ENCODE results near the gene MPZL1. TPM values are rescaled to one million over a fixed set of nuclear protein-coding genes. Genes with fewer than 3 reads are reported as not detected.
"Not testable (repeated sequence)": the region's sequence is repeated elsewhere in the genome, so short reads cannot be mapped to it uniquely, and the experiment has no call there.

The MPZL1 gene
- total RNA-seq, 1 experiment from 2014 or later, result 71.7 TPM

GRCh38 chr1:167718914-167719691 lies 2.7 kb upstream of the MPZL1 start:
- no peak overlapping the region for H3K27ac Mint-ChIP-seq
- DNase-seq (ENCODE audit: low spot score) (no peak), ATAC-seq (no peak)
- POLR2A ChIA-PET, result no interaction called here
- TF ChIP-seq JUN (CRISPR knock-in tag; IDR thresholded peaks at IDR 0.05), result no peak
- H3K27me3 Mint-ChIP-seq (ENCODE audit: low read depth), result no peaks in the 10 kb centered on the region; the same call in 1 of the 2 replicates
- H3K36me3 Mint-ChIP-seq, result no peaks in the 10 kb centered on the region
- H3K4me1 Mint-ChIP-seq, result peaks cover 39% of the 10 kb centered on the region
- peak overlapping the region; percentile 8; the same call in 1 of the 2 replicates for H3K4me3 Mint-ChIP-seq
- no peaks in the 10 kb centered on the region for H3K9me3 Mint-ChIP-seq
- CTCF ChIA-PET, result no interaction called here

- Mint-ChIP-seq H3K27ac (peak overlapping the region; percentile 29; the same call in 1 of the 2 replicates), H3K4me3 (peak overlapping the region; percentile 8; the same call in 1 of the 2 replicates), H3K4me1 (peaks cover 45% of the 10 kb centered on the region)
- ATAC-seq; H3K27me3 Mint-ChIP-seq (ENCODE audit: low read depth); H3K36me3 Mint-ChIP-seq; CTCF ChIA-PET; DNase-seq (ENCODE audit: low spot score); H3K9me3 Mint-ChIP-seq: not testable (repeated sequence)
- POLR2A ChIA-PET, result interaction anchor here (0.6 kb wide), 1 partner anchor 213 kb away, joined by 3 read pairs; no protein-coding TSS in a partner anchor
These were observed 1.9 kb upstream of the MPZL1 start for GRCh38 chr1:167719715-167720421.

GRCh38 chr1:167720965-167721616 lies 691 bp upstream of the MPZL1 start:
- TF ChIP-seq TEAD1 (CRISPR knock-in tag; IDR thresholded peaks at IDR 0.05) (no peak), ZNF671 (CRISPR knock-in tag; IDR thresholded peaks at IDR 0.05) (no peak), ZNF219 (CRISPR knock-in tag; IDR thresholded peaks at IDR 0.05; ENCODE audit: borderline replicate concordance) (no peak), EMX1 (CRISPR knock-in tag; IDR thresholded peaks at IDR 0.05) (no peak), FOXP1 (CRISPR knock-in tag; IDR thresholded peaks at IDR 0.05; ENCODE audit: borderline replicate concordance) (no peak), SMAD3 (CRISPR knock-in tag; IDR thresholded peaks at IDR 0.05; ENCODE audit: borderline replicate concordance) (no peak), NR1H2 (CRISPR knock-in tag; IDR thresholded peaks at IDR 0.05) (no peak), MAX (CRISPR knock-in tag; IDR thresholded peaks at IDR 0.05) (no peak), ZNF263 (CRISPR knock-in tag; IDR thresholded peaks at IDR 0.05; ENCODE audit: low read depth) (no peak), AFF4 (CRISPR knock-in tag; IDR thresholded peaks at IDR 0.05; ENCODE audit: borderline replicate concordance) (no peak)
- ATAC-seq (no peak), DNase-seq (ENCODE audit: low spot score) (no peak)
- Mint-ChIP-seq H3K36me3 (peaks cover 5% of the 10 kb centered on the region; the same call in 1 of the 2 replicates), H3K27me3 (ENCODE audit: low read depth) (no peaks in the 10 kb centered on the region), H3K4me3 (peak overlapping the region; percentile 81), H3K9me3 (no peaks in the 10 kb centered on the region), H3K27ac (peak overlapping the region; percentile 12), H3K4me1 (peaks cover 51% of the 10 kb centered on the region)
- ChIA-PET POLR2A (no interaction called here), CTCF (interaction anchor here (0.9 to 1.3 kb wide), 4 partner anchors 76 to 501 kb away, joined by 3 to 4 read pairs (median 4); partner anchors contain the start of gene POU2F1)

Data from WTC11 (cell line).